ENCODE measurements around the gene PRADC1.

PRADC1 gene

GRCh38 chr2:73233932-73234832, 1.1 kb upstream of the PRADC1 start, which contains the start of gene CCT7:
CCT7 (plus strand) TSS chr2:73234308; CDS start chr2:73234379, 71 bp downstream.
- DNase-seq, result peak; percentile 85

DNA sequence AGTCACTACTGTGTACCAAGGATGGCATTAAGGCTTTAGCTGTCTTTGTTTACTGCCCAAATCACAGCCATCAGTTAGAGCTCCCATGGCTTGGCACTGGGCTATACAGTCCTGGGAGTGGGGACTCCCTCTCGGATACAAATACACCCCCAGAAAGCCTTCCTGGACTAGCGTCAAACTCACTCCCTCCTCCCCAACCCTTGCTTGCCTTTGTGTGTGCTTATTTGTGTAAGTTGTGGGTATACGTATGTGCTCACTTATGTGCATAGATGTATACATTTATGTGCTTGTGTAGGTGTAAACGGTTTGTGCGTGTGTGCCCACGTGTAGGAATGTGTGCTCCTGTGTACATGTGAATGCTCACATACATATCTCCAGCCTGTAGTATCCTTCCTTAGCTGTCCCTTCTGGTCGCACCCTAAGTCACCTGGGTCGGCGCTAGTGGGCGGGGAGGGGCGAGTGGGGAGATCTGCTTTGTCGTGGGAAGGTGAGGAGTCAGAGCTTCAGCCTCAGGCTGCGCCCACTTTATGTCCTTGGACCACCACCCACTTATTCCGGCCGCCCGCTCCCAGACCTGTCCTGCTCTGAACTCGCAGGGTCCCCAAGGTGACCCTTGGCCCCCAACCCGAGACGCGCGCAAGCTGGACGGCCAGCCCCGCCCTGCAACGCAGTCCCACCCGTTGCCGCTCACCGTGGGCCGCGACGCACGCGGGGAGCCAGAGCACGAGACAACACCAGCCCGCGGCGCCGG, 461 bp downstream of the PRADC1 start:
- no peak for DNase-seq

DNA sequence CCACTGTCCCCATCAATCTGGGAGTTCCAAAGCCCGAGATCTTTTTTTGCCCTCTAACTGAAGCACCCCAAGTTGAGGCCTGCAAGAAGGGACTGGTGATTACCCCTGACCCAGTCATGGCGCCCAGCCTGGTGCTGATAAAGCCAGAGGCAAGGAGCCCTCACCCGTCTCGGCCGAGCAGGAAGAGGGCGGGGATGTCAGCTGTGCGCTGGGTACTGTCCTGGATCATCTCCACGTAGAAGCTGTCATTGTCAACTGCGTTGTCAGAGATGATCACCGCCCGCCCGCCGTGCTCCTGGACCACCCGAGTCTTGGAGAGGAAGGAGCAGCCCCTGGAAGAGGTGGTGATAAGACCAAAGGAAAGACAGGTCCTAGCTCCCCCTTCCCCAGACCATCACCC, 4.4 kb downstream of the PRADC1 start:
- no peak for DNase-seq

DNA sequence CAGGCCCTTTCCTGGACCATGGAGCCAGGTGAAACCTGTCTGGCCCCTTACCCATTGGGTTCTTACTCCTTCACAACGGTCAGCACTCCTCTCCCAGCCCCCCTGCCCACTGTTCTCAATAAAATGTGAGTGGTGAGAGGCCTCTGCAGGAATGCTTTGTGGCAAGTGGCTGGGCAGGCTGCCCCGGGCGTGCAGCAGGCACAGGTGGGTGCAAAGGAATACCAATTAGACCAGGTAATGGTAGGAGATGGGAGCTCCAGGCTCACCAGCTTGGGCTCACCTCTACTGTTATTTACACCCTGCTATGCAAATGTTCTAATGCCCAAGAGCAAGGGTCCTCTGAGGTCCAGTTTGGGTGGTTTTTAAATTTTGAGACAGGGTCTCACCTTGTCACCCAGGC, 6.0 kb downstream of the PRADC1 start:
- DNase-seq, result no peak

GRCh38 chr2:73225513-73226360, 7.3 kb downstream of the PRADC1 start:
- no peak for DNase-seq

DNA sequence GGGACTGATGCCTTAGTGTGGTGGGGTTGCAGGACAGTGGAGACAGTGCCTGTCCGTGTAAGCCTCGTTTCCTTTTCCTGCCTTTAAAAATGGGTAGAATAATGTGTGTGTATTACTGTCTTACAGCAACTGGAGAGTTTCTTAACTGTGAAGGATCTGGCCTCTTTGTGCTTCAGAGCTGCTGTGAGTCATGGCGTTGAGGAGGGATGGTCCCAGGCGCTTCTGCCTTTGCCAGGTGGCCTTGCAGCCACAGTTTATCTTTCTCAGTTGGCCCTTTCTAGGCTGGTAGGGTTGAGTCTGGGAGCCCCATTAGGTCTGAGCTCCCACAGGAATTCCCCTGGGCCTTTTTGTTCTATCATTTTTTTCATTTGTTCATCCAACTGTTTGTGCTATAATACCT, 9.2 kb downstream of the PRADC1 start:
- no peak for DNase-seq

GRCh38 chr2:73218298-73218697, 14.7 kb downstream of the PRADC1 start:
- DNase-seq, result no peak

DNA sequence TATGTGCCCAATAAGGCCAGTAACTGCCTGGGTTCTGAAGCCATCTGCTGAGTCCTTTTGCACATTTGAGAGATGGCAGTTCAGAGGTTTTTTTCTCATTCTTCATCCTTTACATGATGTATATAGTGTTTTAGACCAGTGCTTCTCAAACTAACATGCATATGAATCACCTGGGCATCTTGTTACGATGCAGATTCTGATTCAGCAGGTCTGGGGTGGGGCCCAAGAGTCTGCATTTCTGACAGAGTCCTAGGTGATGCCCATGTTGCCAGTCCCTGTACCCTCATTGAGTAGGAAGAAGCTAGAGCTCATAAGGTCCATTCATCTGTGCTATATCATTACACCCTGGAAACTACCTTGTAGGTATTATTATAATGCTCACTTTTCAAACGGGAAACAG, 15.2 kb downstream of the PRADC1 start:
- DNase-seq, result no peak

GRCh38 chr2:73217160-73217559, 15.9 kb downstream of the PRADC1 start:
- no peak for DNase-seq

- no peak for DNase-seq
Observed at GRCh38 chr2:73215254-73215653, 17.8 kb downstream of the PRADC1 start.

- peak; percentile 78 for DNase-seq
Observed at GRCh38 chr2:73214120-73215035, 18.7 kb downstream of the PRADC1 start, which contains the start of gene SMYD5. SMYD5 (plus strand) TSS chr2:73214245; CDS start chr2:73214267, 22 bp downstream.

- peak; percentile 67 for DNase-seq
Observed at GRCh38 chr2:73212448-73213176, 20.4 kb downstream of the PRADC1 start.

DNA sequence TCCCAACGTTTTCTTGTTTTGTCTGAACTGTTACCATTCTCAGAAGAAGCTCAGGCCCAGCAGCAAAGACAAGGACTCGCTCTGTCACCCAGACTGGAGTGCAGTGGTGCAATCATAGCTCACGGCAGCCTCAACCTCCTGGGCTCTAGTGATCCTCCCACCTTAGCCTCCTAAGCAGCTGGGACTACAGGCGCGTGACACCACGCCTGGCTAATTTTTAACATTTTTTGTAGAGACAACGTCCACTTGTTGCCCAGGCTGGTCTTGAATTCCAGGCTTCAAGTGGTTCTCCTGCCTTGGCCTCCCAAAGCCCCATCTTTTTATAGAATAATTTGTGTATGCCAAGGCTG, 21.0 kb downstream of the PRADC1 start:
- DNase-seq, result no peak

DNA sequence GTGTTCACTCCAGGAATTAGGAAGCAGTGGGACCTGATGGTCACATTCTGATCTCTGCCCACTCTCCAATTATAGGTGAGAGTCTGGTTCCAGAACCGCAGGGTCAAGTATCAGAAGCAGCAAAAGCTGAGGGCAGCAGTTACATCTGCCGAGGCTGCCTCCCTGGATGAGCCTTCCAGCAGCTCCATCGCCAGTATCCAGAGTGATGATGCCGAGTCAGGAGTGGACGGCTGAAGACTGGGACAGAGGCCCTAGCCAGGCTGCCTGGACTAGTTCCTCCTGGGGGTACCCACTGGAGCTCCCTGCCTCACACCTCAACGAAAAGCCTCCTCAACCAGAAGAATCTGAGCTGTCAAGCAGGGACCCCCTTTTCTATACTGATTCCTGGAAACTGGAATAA, 22.3 kb downstream of the PRADC1 start:
- no peak for DNase-seq

GRCh38 chr2:73210019-73210418, 23.0 kb downstream of the PRADC1 start:
- DNase-seq, result no peak

DNA sequence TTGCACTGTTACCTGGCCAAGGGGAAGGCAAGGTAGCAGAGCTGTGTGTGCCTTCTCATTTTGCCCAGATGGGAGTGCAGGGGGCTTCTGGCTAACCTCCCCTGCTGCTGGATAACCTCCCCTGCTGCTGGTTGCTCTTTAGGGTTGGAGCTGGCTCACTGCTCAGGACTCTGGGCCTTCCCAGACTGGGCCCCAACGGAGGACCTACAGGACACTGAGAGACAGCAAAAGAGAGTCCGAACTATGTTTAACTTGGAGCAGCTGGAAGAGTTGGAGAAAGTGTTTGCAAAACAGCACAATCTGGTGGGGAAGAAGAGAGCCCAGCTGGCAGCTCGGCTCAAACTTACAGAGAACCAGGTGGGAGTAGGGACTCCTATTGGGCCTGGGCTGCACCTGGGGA, 24.8 kb downstream of the PRADC1 start:
- DNase-seq, result no peak

DNA sequence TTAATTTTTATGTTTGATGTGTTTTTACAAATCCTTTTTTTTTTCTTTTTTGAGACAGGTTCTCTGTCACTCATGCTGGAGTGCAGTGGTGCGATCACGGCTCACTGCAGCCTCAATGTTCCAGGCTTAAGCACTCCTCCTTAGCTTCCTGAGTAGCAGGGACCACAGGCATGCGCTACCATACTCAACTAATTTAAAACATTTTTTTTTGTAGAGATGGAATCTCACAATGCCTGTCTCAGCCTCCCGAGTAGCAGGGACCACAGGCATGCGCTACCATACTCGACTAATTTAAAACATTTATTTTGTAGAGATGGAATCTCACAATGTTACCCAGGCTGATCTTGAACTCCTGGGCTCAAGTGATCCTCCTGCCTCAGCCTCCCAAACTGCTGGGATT, 27.4 kb downstream of the PRADC1 start:
- no peak for DNase-seq

GRCh38 chr2:73203055-73203681, 29.9 kb downstream of the PRADC1 start:
- DNase-seq, result no peak

DNA sequence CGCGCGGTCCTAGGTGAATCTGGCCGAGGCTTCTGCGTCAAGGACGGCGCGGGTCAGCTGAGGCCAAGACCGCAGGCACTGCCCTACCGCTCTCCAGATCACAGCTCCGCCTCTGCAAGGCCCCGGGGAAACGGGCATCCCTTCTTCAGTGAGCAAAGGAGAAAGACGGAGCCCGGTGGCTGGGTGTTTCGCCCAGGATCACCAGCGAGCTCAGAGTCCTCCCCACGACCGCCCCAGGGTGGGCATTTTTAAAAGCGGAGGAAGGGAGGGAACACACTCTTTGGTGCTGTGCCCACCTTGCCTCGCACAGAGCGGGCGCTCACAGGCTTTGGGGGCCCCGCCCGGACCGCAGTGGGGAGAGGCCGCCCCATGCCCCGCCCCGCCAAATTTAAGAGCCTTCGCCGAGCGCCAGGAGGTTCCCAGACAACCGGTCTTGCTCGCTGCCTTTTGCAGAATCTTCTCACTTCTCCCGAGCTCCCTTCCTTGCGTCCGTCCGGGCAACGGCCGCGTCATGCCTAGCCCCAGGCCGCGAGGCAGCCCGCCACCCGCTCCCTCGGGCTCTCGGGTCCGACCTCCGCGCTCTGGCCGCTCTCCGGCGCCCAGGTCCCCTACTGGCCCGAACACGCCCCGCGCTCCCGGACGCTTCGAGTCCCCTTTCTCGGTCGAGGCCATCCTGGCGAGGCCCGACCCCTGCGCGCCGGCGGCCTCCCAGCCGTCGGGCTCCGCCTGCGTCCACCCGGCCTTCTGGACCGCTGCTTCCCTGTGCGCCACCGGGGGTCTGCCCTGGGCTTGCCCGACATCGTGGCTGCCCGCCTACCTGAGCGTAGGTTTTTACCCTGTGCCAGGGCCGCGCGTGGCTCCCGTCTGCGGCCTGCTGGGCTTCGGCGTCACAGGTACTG, 30.6 kb downstream of the PRADC1 start, which contains the start of gene NOTO:
Gene NOTO (plus strand): TSS at position 419 of the 899 bp plus-strand sequence. CDS start 93 bp downstream, at position 512.
- DNase-seq, result peak; percentile 8

Measured in HCEC 1CT (cell line).